PC-9 (cell line): ENCODE measurements around the gene CFAP61. TPM values are rescaled to one million over a fixed set of nuclear protein-coding genes. Genes with fewer than 3 reads are reported as not detected.

ENCODE experiments used
- BruUV-seq: library from RNA; stranded (reverse); fragments of 400-500 nt; replicated peaks from 2 replicates; lab custom pipeline; 2021; lab: Mats Ljungman, UMichigan
- CTCF ChIA-PET: fragments of 300-600 bp; sonication (Branson Sonifier 250); formaldehyde crosslinking; loops from one replicate; lab custom pipeline; 2022; ENCODE audit warnings: antibody characterized with exemption; lab: Charles Lee
- POLR2A ChIA-PET: fragments of 300-600 bp; sonication (Branson Sonifier 250); formaldehyde crosslinking; loops from one replicate; lab custom pipeline; 2022; ENCODE audit warnings: antibody characterized with exemption; ENCODE audit not compliant: unreplicated experiment; lab: Charles Lee
- DNase-seq, 2 experiments: peaks; one replicate each; pipeline versions ENCODE4 v3.0.0 to v3.0.0-alpha.2; 2015 to 2022; ENCODE audit warnings: mixed read lengths in 1 of 2
- H2AFZ ChIP-seq: fragments of 200-600 bp; sonication (generic); 2 replicates; pipeline ENCODE4 v1.8.1; 2017; ENCODE audit warnings: antibody characterized with exemption
- H3F3A ChIP-seq: fragments of 200-600 bp; sonication (generic); 2 replicates; pipeline ENCODE4 v1.8.1; 2017; ENCODE audit warnings: antibody characterized with exemption, mild to moderate bottlenecking, low read depth; ENCODE audit not compliant: insufficient read depth
- H3K27ac ChIP-seq: fragments of 200-600 bp; sonication (generic); 2 replicates; pipeline ENCODE4 v1.6.1; 2016; ENCODE audit warnings: mixed run types
- H3K27me3 ChIP-seq: fragments of 200-600 bp; sonication (generic); 2 replicates; pipeline ENCODE4 v1.6.1; 2016; ENCODE audit warnings: low read depth, mixed run types; ENCODE audit not compliant: insufficient read depth
- H3K36me3 ChIP-seq: fragments of 200-600 bp; sonication (generic); 2 replicates; pipeline ENCODE4 v1.6.1; 2016; ENCODE audit warnings: low read depth, mixed run types
- H3K4me1 ChIP-seq: fragments of 200-600 bp; sonication (generic); replicated peaks from 2 replicates; pipeline ENCODE4 v1.6.1; 2016; ENCODE audit warnings: mixed run types; ENCODE audit not compliant: insufficient read depth
- H3K4me2 ChIP-seq: fragments of 200-600 bp; sonication (generic); 2 replicates; pipeline ENCODE4 v1.6.1; 2017; ENCODE audit warnings: mixed run types
- H3K4me3 ChIP-seq: fragments of 200-600 bp; sonication (generic); 2 replicates; pipeline ENCODE4 v1.6.1; 2016; ENCODE audit warnings: mixed run types
- H3K79me2 ChIP-seq: fragments of 200-600 bp; sonication (generic); 2 replicates; pipeline ENCODE4 v1.6.1; 2017; ENCODE audit warnings: low read depth, mixed run types
- H3K9me2 ChIP-seq: fragments of 200-600 bp; sonication (generic); 2 replicates; pipeline ENCODE4 v1.8.1; 2017; ENCODE audit warnings: mild to moderate bottlenecking; ENCODE audit not compliant: insufficient read depth
- H3K9me3 ChIP-seq: fragments of 200-600 bp; sonication (generic); 2 replicates; pipeline ENCODE4 v1.8.1; 2016; ENCODE audit warnings: low read depth; ENCODE audit not compliant: insufficient read depth
- H4K20me1 ChIP-seq: fragments of 200-600 bp; sonication (generic); 2 replicates; pipeline ENCODE4 v1.8.1; 2017; ENCODE audit not compliant: insufficient read depth
- EZH2 ChIP-seq: fragments of 200-600 bp; sonication (generic); IDR thresholded peaks from 2 replicates; pipeline ENCODE4 v1.8.0; 2017; ENCODE audit warnings: antibody characterized with exemption, low read depth
- intact Hi-C: fragments of 100-400 bp; cut with micrococcal nuclease; formaldehyde crosslinking; loops from one replicate; pipeline ENCODE4 v1.10.0; 2022; ENCODE audit not compliant: unreplicated experiment
- total RNA-seq: library from RNA; stranded (reverse); gene quantifications from 2 replicates; pipeline ENCODE4 v1.2.3, GENCODE V29; 2021
- TF ChIP-seq, protein P1 (sequence below): fragments of 200-600 bp; sonication (generic); conservative IDR thresholded peaks from 2 replicates; pipeline ENCODE4 v1.6.1; 2017; ENCODE audit warnings: mixed run types, antibody characterized with exemption, mild to moderate bottlenecking, moderate library complexity

CFAP61 gene
- total RNA-seq, 1 experiment from 2014 or later: 2.6 TPM

DNA sequence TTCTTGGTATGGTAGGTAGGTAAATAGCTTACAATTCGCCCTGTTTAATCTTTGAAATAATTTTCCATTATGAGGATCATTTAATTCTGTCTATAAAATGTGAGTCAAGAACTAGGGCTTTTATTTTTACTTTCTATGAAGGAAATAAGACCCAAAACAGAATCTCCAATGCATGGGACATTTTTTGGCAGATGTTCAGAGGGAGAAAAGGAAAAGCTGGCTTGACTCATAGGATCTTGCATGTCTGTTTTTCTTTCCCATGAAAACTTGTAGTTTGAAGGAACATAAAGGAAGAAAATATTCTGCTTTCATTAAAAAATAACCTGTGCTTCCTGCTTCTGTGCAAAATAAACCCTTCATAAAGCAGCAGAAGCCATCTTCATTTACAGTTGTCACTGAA is 172.5 kb downstream of the CFAP61 start:
- no peaks in the 10 kb centered on the region for H4K20me1 ChIP-seq
- H3K9me2 ChIP-seq: no peaks in the 10 kb centered on the region
- no peak for DNase-seq
- no peak overlapping the region for H2AFZ ChIP-seq
- CTCF ChIA-PET: no interaction called here
- no peaks in the 10 kb centered on the region for H3F3A ChIP-seq
- H3K9me3 ChIP-seq: no peaks in the 10 kb centered on the region; the same call in 1 of the 2 replicates
- POLR2A ChIA-PET: no interaction called here
- H3K27me3 ChIP-seq: peaks cover 64% of the 10 kb centered on the region
- H3K27ac ChIP-seq: no peak overlapping the region
- BruUV-seq: no TSS peak
- H3K36me3 ChIP-seq: no peaks in the 10 kb centered on the region
- TF ChIP-seq, protein P1, sequence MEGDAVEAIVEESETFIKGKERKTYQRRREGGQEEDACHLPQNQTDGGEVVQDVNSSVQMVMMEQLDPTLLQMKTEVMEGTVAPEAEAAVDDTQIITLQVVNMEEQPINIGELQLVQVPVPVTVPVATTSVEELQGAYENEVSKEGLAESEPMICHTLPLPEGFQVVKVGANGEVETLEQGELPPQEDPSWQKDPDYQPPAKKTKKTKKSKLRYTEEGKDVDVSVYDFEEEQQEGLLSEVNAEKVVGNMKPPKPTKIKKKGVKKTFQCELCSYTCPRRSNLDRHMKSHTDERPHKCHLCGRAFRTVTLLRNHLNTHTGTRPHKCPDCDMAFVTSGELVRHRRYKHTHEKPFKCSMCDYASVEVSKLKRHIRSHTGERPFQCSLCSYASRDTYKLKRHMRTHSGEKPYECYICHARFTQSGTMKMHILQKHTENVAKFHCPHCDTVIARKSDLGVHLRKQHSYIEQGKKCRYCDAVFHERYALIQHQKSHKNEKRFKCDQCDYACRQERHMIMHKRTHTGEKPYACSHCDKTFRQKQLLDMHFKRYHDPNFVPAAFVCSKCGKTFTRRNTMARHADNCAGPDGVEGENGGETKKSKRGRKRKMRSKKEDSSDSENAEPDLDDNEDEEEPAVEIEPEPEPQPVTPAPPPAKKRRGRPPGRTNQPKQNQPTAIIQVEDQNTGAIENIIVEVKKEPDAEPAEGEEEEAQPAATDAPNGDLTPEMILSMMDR: no peak
- TF ChIP-seq EZH2: no peak
- H3K4me2 ChIP-seq: no peak overlapping the region
- H3K79me2 ChIP-seq: no peaks in the 10 kb centered on the region
- intact Hi-C loops: no loop called here
- no peak overlapping the region for H3K4me3 ChIP-seq
- no peaks in the 10 kb centered on the region for H3K4me1 ChIP-seq

DNA sequence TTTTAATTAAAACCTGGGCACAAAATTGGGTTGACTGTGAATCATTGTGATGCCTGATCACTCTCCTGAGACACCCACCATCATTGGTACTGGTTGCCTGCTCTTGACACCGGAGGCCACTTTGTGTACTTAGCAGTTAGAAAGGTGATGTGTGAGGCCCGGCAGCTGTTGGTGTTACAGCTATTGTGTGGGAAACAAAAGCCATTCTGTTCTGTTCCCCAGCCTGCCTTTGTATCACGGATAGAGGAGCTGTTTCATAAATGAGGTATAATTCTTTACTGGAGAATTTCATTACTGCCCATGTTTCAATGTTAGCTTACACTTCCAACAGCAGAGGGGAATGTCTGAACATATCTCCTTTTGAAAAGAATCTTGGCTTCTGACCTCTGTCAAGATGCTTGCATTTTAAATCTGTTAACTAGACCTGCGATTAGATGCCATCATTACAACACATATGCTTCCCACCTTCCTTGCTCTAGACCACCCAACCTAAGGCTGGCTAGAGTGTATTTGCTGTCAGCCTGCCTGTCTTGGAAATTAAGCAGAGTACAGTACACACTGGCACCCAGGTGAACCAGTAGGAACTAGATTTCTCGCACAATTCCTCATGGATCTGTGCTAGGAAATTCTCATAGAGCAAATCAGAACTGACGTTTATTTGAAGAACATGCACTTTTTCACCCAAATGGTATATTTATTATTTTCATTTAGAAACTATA is 173.2 kb downstream of the CFAP61 start:
- TF ChIP-seq EZH2: no peak
- TF ChIP-seq, protein P1: no peak
- ChIA-PET CTCF (no interaction called here), POLR2A (no interaction called here)
- intact Hi-C loops: no loop called here
- Histone ChIP-seq H2AFZ (no peak overlapping the region), H3F3A (no peaks in the 10 kb centered on the region), H3K79me2 (no peaks in the 10 kb centered on the region), H3K27me3 (peaks cover 71% of the 10 kb centered on the region), H3K36me3 (no peaks in the 10 kb centered on the region), H3K9me3 (no peaks in the 10 kb centered on the region; the same call in 1 of the 2 replicates), H4K20me1 (no peaks in the 10 kb centered on the region), H3K4me1 (no peaks in the 10 kb centered on the region), H3K9me2 (no peaks in the 10 kb centered on the region), H3K4me2 (no peak overlapping the region), H3K27ac (no peak overlapping the region), H3K4me3 (no peak overlapping the region)
- DNase-seq: no peak
- BruUV-seq: no TSS peak

DNA sequence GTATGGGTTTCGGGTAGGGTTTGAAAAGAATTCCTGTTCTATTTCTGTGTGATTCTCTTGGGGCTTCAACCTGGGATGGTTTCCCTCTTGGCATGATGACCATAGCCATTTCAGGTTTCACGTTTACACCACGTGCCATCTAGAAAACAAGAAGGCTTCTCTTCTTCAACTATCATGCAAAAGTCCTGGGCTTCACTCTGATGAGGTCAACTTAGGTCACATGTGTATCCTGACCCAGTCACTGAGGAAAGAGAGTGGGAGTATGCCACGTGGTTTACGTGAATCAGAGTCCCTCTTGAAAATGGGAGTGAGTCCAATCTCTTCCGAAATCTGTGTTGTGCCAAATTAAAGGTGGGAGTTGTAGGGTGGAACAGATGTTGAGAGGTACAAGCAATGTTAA is 174.2 kb downstream of the CFAP61 start:
- H4K20me1 ChIP-seq: no peaks in the 10 kb centered on the region
- H2AFZ ChIP-seq: no peak overlapping the region
- H3F3A ChIP-seq: no peaks in the 10 kb centered on the region
- peaks cover 73% of the 10 kb centered on the region for H3K27me3 ChIP-seq
- no peak for DNase-seq
- H3K79me2 ChIP-seq: no peaks in the 10 kb centered on the region
- ChIA-PET POLR2A (no interaction called here), CTCF (no interaction called here)
- intact Hi-C loops: no loop called here
- no peaks in the 10 kb centered on the region for H3K4me1 ChIP-seq
- H3K27ac ChIP-seq: no peak overlapping the region
- H3K9me2 ChIP-seq: no peaks in the 10 kb centered on the region
- H3K4me2 ChIP-seq: no peak overlapping the region
- no peaks in the 10 kb centered on the region; the same call in 1 of the 2 replicates for H3K9me3 ChIP-seq
- BruUV-seq: no TSS peak
- H3K36me3 ChIP-seq: no peaks in the 10 kb centered on the region
- no peak for TF ChIP-seq EZH2
- TF ChIP-seq, protein P1: no peak
- H3K4me3 ChIP-seq: no peak overlapping the region
